ENCODE results near the gene ZNF853. TPM values are rescaled to one million over a fixed set of nuclear protein-coding genes. Genes with fewer than 3 reads are reported as not detected.

ZNF853 gene
- total and polyA plus RNA-seq, 2 donors (not counting 3 experiments of a cell fraction or from before 2014, with no cell fraction given) = 0.47 to 0.58 TPM

- intact Hi-C loops (cut with micrococcal nuclease) = loop anchor here (1.0 to 5.0 kb wide), 4 partner anchors 13 to 267 kb away; partner anchors contain the start of genes ZDHHC4 and ZNF12
- BruUV-seq (replicated peaks) = no TSS peak
- POLR2A ChIA-PET = interaction anchor here (0.7 to 1.3 kb wide), 2 partner anchors 31 to 47 kb away, joined by 3 to 4 read pairs; partner anchors contain the start of gene ZNF316
- H3K9me3 ChIP-seq (replicated peaks; ENCODE audit: control insufficient read depth, insufficient read depth, low read length) = no peaks in the 10 kb centered on the region
- H3K79me2 ChIP-seq (ENCODE audit: control insufficient read depth, insufficient read depth, low read length) = peaks cover 13% of the 10 kb centered on the region
- no peaks in the 10 kb centered on the region for H4K20me1 ChIP-seq (replicated peaks; ENCODE audit: control insufficient read depth, extremely low read depth, insufficient read depth, low read length)
- no peak for TF ChIP-seq EZH2 (IDR thresholded peaks at IDR 0.05; ENCODE audit: borderline replicate concordance, low read depth, low read length, severe bottlenecking)
- TF ChIP-seq CTCF (IDR thresholded peaks at IDR 0.05; ENCODE audit: extremely low read depth in 1 of 2, insufficient read depth in 1 of 2, low read depth in 1 of 2, low read length in 2 of 2) = peak; percentile 57 to 86
- peak; percentile 94 for TF ChIP-seq POLR2A (IDR thresholded peaks at IDR 0.05; ENCODE audit: low read depth, low read length)
- TF ChIP-seq GATA2 (IDR thresholded peaks at IDR 0.05; ENCODE audit: insufficient read depth, insufficient read length, low read depth, low read length) = no peak
- TF ChIP-seq FOS (IDR thresholded peaks at IDR 0.05; ENCODE audit: borderline replicate concordance, insufficient read depth, low read length) = no peak
- no peak for TF ChIP-seq MYC (IDR thresholded peaks at IDR 0.05; ENCODE audit: low read depth, low read length)
- peak; percentile 99 for TF ChIP-seq POLR2AphosphoS5 (IDR thresholded peaks at IDR 0.05; ENCODE audit: insufficient read depth, low read depth, low read length)
- TF ChIP-seq MAX (IDR thresholded peaks at IDR 0.05; ENCODE audit: insufficient read depth, insufficient read length) = no peak
- TF ChIP-seq JUN (IDR thresholded peaks at IDR 0.05; ENCODE audit: borderline replicate concordance, insufficient read depth, insufficient read length, low read depth) = no peak
- peaks cover 3 to 12% of the 10 kb centered on the region in 2 experiments for H3K36me3 ChIP-seq (ENCODE audit: control insufficient read depth in 2 of 2, extremely low read depth in 1 of 2, insufficient read depth in 2 of 2, low read length in 2 of 2)
- CTCF ChIA-PET = interaction anchor here (0.7 to 2.1 kb wide), 10 partner anchors 10 to 268 kb away, joined by 3 to 18 read pairs (median 4); partner anchors contain the start of gene ZDHHC4
- H3K4me3 ChIP-seq (replicated peaks in 1 of 3; ENCODE audit: insufficient read depth in 1 of 3, low read depth in 1 of 3, low read length in 3 of 3) = peak within 1 kb of the TSS; percentile 66 to 96 (median 70)
- dilution Hi-C loops (cut with MboI; ENCODE audit: extremely low pct_ligation_motif_present, low sequenced_read_pairs) = no loop called here
- peak within 1 kb of the TSS; percentile 81 for H3K4me2 ChIP-seq (ENCODE audit: insufficient read depth, low read length)
- FAIRE-seq = peak; percentile 90
- no peaks in the 10 kb centered on the region for H3K9me1 ChIP-seq (replicated peaks; ENCODE audit: control insufficient read depth, extremely low read depth, insufficient read depth, low read length)
- peak within 1 kb of the TSS; percentile 60 for H3K27ac ChIP-seq (ENCODE audit: insufficient read depth, low read depth, low read length)
- DNase-seq (ENCODE audit: low read depth, low spot score) = peak; percentile 70
- H3K4me1 ChIP-seq (ENCODE audit: control insufficient read depth, extremely low read depth, insufficient read depth, low read length) = peaks cover 12% of the 10 kb centered on the region
- H3K9ac ChIP-seq (replicated peaks; ENCODE audit: extremely low read depth, insufficient read depth, low read length) = peak within 1 kb of the TSS; percentile 77
- no peaks in the 10 kb centered on the region for H3K27me3 ChIP-seq (ENCODE audit: control insufficient read depth in 2 of 2, insufficient read depth in 2 of 2, low read length in 2 of 2)
- H2AFZ ChIP-seq (ENCODE audit: low read depth, low read length) = peak within 1 kb of the TSS; percentile 92
Measured at GRCh38 chr7:6589829-6590644, 25.4 kb upstream of the ZNF853 start, which contains the start of gene INTS15. Gene INTS15, plus strand, starts transcription at chr7:6590021. Its CDS starts 263 bp downstream, at chr7:6590284.
